ENCODE results near the gene ZAP70. TPM values are rescaled to one million over a fixed set of nuclear protein-coding genes. Genes with fewer than 3 reads are reported as not detected.

The ZAP70 gene
- not detected in 2 replicates for total RNA-seq

DNA sequence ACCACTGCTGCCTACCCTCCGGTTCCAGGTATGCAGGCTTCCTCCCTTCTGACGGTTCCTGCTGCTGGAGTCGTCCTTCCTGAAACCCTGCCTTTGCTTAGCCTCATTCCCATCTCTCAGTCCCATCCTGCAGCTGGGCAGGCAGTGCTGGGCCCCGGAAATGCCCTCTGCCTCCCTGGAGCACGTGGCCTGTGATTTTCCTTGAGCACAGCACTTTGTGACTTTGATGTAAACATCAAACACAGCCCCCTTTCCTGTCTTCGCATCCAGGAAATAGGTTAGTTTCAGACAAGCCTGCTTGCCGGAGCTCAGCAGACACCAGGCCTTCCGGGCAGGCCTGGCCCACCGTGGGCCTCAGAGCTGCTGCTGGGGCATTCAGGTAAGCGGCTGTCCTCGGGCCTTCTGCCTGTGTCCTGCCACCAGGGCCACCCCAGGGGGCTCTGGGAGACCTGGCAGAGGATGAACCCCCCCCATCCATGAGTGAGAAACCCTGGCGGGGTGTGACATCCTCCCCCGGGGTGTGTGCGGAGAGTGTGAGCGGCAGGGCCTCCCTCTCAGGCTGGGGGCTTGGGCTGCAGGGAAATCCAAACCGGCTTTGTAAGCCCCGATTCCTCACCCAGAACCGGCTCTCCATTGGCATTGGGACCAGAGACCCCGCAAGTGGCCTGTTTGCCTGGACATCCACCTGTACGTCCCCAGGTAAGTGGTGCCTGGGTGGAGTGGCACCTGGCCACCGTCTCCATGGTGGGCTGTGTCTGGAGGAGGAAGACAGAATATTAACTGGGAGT is at the start of gene ZAP70:
ZAP70 (plus strand) TSS at position 281 of the 788 bp plus-strand sequence. CDS start 10,461 bp downstream, outside the sequence.

DNA sequence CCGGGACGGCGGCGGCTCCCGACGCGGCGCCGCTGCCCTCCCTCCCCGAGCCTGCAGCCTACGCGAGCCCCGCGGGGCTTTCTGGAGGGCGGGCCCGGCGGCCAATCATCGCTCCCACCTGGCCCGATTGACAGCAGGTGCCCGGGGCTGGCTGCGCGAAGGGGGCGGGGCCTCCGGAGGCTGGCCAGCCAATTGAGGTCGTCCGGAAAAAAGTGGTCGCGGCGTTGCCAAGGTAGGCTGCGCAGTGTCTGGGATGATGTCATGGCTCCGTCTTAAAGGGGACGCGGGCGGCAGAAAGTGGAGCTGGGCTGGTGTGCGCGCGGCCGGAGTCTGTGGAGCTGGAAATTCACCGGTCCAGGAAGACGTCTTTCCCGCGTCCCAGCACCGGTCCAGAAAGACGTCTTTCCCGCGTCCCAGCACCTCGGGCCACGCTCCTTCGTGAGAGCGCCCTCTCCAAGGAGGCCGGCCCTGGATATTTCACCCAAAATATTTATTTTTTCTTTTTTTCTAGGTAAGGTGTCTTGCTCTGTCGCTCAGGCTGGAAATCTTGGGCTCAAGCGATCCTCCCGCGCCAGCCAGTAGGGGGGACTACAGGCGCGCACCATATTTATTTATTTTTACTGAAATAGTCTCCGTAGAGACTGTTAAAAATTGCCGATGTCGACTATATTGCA is 49.3 kb upstream of the ZAP70 start, which contains the start of gene ACTR1B:
ACTR1B (minus strand) TSS at position 83 of the 674 bp plus-strand sequence. CDS start 154 bp downstream, outside the sequence.

GRCh38 chr2:97669448-97669847 is 43.9 kb upstream of the ZAP70 start, which contains the start of gene C2orf92:
C2orf92 (plus strand) TSS chr2:97669713; CDS start chr2:97669789, 76 bp downstream.

Other genes with a start within 250 kb of the ZAP70 start
- gene ANKRD36B, start 123.7 kb upstream of the ZAP70 start, total RNA-seq: 34.2 and 37.2 TPM in 2 replicates
- gene COX5B, start 67.5 kb upstream of the ZAP70 start, total RNA-seq: 363 and 382 TPM in 2 replicates
- 54.3 and 84.3 TPM in 2 replicates for gene ACTR1B, start 49.5 kb upstream of the ZAP70 start, total RNA-seq
- 0.72 and 1.2 TPM in 2 replicates for gene C2orf92, start 43.9 kb upstream of the ZAP70 start, total RNA-seq

Measured in endothelial cell of coronary artery (primary cell).